Progenitor cell of endocrine pancreas (in vitro differentiated cells): ENCODE results near the gene PGGHG. TPM values are rescaled to one million over a fixed set of nuclear protein-coding genes. Genes with fewer than 3 reads are reported as not detected.

Source experiments
- DNase-seq: peaks from one replicate; pipeline ENCODE4 v3.0.0; 2021; ENCODE audit warnings: low spot score; ENCODE audit not compliant: unreplicated experiment
- H3K27ac Mint-ChIP-seq: 2 replicates; pipeline ENCODE4 v1.8.0; 2021; ENCODE audit warnings: mild to moderate bottlenecking, moderate library complexity, mixed read lengths
- H3K27me3 Mint-ChIP-seq: 2 replicates; pipeline ENCODE4 v1.8.0; 2021; ENCODE audit warnings: mixed read lengths
- H3K36me3 Mint-ChIP-seq: 2 replicates; pipeline ENCODE4 v1.8.0; 2022; ENCODE audit warnings: mixed read lengths; ENCODE audit not compliant: insufficient read depth
- H3K4me1 Mint-ChIP-seq: 2 replicates; pipeline ENCODE4 v1.8.0; 2021; ENCODE audit warnings: low read depth, mixed read lengths
- H3K4me3 Mint-ChIP-seq: 2 replicates; pipeline ENCODE4 v1.8.0; 2021; ENCODE audit warnings: low read depth, mild to moderate bottlenecking, moderate library complexity, mixed read lengths
- H3K9me3 Mint-ChIP-seq: 2 replicates; pipeline ENCODE4 v1.8.0; 2021; ENCODE audit warnings: low read depth, mixed read lengths
- long read RNA-seq: library from polyadenylated mRNA; unstranded; transcript quantifications from one replicate; pipeline ENCODE4 v2.0.0, GENCODE V29; 2020
- total RNA-seq: library from RNA; stranded (reverse); gene quantifications from 2 replicates; pipeline ENCODE4 v1.2.1, GENCODE V29; 2021
- TF ChIP-seq, protein P1 (sequence below): fragments of 200-600 bp; sonication (generic); IDR thresholded peaks from one replicate; pipeline ENCODE4 v1.5.0; 2021; ENCODE audit warnings: antibody characterized with exemption, mild to moderate bottlenecking; ENCODE audit not compliant: unreplicated experiment

PGGHG gene
- 67.0 and 74.7 TPM in 2 replicates for total RNA-seq
- long read RNA-seq, partial matches to known transcripts: 6 of 13 reads
- long read RNA-seq, other reads (novel, unspliced or antisense): 7 of 13 reads

DNA sequence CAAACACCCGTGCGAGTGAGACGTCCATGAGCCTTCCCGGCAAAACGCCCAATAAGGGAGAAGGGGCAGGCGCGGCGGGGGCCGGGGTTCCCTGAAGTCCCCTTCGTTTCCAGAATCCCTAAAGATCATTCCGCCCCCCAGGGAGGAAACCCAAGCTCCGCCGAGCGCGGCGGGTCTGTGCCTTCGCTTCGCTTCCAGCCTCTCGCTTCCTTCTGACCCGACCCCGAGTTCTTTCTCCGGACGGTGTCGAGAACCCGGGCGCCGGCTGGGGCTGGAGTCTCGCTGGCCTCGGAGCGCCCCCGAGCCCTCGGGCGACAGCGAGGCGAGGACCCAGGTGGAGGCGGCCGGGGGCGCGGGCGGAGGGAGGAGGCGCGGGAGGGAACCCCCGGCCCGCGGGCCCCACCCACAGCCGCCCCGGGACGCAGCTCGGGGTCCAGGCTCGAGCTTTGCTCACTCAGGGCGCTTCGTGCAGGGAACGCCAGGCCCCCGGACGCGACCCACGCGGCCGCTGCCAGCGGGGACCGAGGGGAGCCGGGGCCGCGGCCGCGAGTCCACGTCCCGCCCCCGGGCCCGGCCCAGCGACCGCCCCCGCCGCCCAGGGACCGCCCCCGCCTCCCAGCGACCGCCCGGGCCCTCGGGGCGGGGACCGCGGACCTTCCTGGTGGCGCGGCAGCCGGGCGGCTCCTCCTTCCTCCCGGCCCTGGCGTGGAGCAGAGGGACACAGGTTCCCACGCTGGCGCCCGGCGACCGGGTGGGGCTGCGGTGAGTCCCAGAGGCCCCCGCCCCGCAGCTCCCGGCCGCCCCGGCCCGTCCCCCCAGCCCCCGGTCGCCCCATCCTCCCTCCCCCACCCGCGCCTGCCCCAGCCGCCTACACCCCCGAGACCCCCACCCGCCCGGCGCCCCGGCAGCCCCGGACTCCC lies at the start of gene PGGHG:
Gene PGGHG, plus strand, starts transcription at position 649 of the 920 bp plus-strand sequence. CDS start 691 bp downstream, outside the sequence.
- H3K4me1 Mint-ChIP-seq: peaks cover 5% of the 10 kb centered on the region
- peak; percentile 45 for DNase-seq
- peaks cover 2% of the 10 kb centered on the region for H3K36me3 Mint-ChIP-seq
- H3K27me3 Mint-ChIP-seq: peaks cover 16% of the 10 kb centered on the region
- no peaks in the 10 kb centered on the region for H3K9me3 Mint-ChIP-seq
- H3K27ac Mint-ChIP-seq: peak within 1 kb of the TSS; percentile 45
- TF ChIP-seq, protein P1, sequence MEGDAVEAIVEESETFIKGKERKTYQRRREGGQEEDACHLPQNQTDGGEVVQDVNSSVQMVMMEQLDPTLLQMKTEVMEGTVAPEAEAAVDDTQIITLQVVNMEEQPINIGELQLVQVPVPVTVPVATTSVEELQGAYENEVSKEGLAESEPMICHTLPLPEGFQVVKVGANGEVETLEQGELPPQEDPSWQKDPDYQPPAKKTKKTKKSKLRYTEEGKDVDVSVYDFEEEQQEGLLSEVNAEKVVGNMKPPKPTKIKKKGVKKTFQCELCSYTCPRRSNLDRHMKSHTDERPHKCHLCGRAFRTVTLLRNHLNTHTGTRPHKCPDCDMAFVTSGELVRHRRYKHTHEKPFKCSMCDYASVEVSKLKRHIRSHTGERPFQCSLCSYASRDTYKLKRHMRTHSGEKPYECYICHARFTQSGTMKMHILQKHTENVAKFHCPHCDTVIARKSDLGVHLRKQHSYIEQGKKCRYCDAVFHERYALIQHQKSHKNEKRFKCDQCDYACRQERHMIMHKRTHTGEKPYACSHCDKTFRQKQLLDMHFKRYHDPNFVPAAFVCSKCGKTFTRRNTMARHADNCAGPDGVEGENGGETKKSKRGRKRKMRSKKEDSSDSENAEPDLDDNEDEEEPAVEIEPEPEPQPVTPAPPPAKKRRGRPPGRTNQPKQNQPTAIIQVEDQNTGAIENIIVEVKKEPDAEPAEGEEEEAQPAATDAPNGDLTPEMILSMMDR: no peak
- H3K4me3 Mint-ChIP-seq: peak within 1 kb of the TSS; percentile 74

DNA sequence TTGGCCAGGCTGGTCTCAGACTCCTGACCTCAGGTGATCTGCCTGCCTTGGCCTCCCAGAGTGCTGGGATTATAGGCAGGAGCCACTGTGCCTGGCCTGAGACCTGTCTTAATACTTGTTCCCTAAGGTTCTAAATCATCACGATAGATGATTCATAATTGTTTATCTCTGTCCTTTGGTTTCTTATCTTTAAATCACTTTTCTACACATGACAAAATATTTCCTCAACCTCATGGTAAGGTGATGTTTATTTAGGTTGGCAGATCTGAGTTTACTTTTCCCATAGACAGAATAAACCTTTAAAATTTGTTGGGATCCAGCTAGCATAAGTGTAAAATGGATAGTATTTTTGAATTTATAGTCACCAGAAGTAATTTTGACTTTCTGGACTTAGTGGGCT lies 48.6 kb upstream of the PGGHG start:
- H3K27me3 Mint-ChIP-seq: no peaks in the 10 kb centered on the region
- H3K36me3 Mint-ChIP-seq: peaks cover 12% of the 10 kb centered on the region
- peaks cover 7% of the 10 kb centered on the region for H3K4me1 Mint-ChIP-seq
- no peak overlapping the region for H3K27ac Mint-ChIP-seq
- no peak overlapping the region for H3K4me3 Mint-ChIP-seq
- TF ChIP-seq, protein P1: no peak
- DNase-seq: no peak
- H3K9me3 Mint-ChIP-seq: no peaks in the 10 kb centered on the region

DNA sequence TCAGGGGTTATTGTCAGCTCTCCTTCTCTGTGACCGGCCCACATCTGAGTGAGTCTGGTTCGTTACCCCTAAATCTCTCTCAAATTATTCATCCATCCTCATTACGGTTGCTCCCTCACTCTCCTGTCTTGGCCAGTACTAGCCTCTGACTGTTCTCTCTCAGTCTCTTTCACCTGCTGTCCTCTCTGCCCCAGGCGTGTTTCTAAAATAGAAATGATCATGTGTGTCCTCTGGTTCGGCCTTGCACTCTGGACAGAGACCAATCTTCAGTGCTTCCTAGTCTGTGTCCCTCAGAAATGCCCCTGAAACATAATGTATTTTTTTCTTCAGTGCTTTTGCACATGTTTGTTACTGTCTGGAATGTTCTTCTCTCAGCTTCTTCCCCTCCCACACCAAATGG lies 47.3 kb upstream of the PGGHG start:
- H3K9me3 Mint-ChIP-seq: no peaks in the 10 kb centered on the region
- H3K27ac Mint-ChIP-seq: no peak overlapping the region
- H3K36me3 Mint-ChIP-seq: peaks cover 14% of the 10 kb centered on the region
- no peak for DNase-seq
- H3K4me3 Mint-ChIP-seq: no peak overlapping the region
- TF ChIP-seq, protein P1: no peak
- peaks cover 5% of the 10 kb centered on the region for H3K4me1 Mint-ChIP-seq
- no peaks in the 10 kb centered on the region for H3K27me3 Mint-ChIP-seq

DNA sequence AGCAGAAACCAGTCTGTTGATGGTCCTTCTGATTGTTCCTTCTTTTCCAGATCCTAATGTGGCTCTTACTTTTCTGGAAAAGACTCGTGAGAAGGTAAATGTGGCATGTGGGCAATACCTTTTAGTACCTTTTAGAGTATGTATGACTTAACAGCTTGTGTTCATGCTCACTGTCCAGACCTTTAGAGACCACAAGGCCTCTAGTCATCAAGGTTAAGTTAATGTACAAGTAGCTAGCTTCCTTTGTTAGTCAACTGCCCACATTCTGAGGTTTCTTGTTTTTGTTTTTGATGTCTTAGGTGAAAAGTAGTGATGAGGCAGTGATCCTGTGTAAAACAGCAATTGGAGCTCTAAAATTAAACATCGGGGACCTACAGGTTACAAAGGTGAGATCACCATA lies 44.5 kb upstream of the PGGHG start:
- no peaks in the 10 kb centered on the region for H3K9me3 Mint-ChIP-seq
- peaks cover 26% of the 10 kb centered on the region for H3K36me3 Mint-ChIP-seq
- H3K4me3 Mint-ChIP-seq: no peak overlapping the region
- H3K27ac Mint-ChIP-seq: no peak overlapping the region
- no peaks in the 10 kb centered on the region for H3K4me1 Mint-ChIP-seq
- no peak for DNase-seq
- TF ChIP-seq, protein P1: no peak
- no peaks in the 10 kb centered on the region for H3K27me3 Mint-ChIP-seq

DNA sequence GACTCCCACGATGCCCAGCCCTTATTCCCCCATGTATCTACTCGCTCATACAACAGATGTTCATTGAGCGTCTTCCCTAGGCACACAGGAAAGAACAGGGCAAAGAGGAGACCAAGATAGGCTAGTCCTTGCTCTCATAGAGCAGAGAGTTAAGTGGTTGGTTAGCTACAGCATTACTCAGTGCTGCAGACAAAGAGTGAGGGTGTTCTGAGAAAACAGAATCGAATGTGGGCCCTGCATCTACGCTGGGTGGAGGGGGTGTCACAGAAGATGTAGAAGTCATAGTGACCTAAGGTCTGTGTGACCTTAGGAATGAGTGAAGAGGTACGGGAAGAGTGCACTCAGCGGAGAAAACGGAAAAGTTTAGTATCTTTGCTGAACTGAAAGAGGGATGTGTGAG lies 39.9 kb upstream of the PGGHG start:
- H3K4me3 Mint-ChIP-seq: no peak overlapping the region
- H3K27me3 Mint-ChIP-seq: no peaks in the 10 kb centered on the region
- peaks cover 33% of the 10 kb centered on the region for H3K36me3 Mint-ChIP-seq
- H3K4me1 Mint-ChIP-seq: no peaks in the 10 kb centered on the region
- TF ChIP-seq, protein P1: no peak
- H3K9me3 Mint-ChIP-seq: no peaks in the 10 kb centered on the region
- H3K27ac Mint-ChIP-seq: no peak overlapping the region
- DNase-seq: no peak
